Raji (cell line): ENCODE measurements around the gene ADTRP.

Experiments used
- POLR2A ChIP-seq: IDR thresholded peaks from 2 replicates; pipeline ENCODE4 v1.6.1; 2011; ENCODE audit warnings: low read depth, low read length, control low read depth; ENCODE audit not compliant: insufficient read depth

Gene ADTRP

DNA sequence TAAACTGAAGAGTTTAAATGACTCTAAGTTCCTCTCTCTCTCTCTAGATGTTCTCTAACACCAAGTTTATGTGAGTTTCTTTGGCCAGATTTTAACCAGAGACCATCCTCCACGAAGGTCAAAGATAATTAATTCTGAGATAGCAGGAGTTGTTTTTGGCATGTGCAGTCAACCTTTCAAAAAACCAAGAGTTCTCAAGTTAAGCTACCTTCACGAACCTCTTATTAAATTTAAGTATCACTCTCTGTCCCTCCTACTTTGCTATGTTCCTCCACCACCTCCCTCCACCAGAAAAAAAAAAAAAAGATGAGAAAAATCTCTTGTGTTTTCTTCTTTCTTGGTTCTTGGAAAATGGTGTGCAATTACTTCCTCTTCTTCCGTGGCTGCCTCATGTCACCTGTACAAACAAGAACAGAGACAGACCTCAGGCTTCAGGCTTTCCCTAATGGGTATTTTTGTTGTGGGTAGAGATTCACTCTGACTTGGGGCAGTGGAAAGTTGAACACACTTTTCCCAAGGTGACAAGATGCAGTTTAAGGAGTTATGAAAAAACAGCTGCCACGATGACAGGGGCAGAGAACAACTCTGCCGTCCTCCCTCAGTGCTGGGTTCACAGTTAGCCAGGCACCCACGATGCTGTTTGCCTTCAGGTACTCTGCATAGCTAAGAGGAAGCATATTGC, 64.3 kb downstream of the ADTRP start:
- no peak for TF ChIP-seq POLR2A

DNA sequence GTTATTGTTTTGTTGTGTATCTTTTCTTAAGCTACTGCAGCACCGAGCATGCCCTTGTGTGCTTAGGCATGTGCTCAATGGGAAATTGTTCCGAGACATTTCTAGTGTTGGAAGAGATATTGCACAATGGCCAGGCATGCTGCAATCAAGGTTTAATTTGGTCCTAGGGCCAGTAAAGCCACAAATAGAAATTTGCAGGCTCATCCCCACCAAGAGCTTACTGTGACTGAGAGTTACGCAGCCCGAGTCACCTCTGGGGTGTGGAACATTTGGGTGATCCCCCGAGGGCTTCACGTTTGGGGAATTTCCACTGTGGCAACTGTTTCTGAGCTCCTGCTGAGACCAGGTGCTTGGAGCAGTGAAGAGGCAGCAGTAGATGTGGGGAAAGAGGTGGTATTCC, 65.8 kb downstream of the ADTRP start:
- no peak for TF ChIP-seq POLR2A

DNA sequence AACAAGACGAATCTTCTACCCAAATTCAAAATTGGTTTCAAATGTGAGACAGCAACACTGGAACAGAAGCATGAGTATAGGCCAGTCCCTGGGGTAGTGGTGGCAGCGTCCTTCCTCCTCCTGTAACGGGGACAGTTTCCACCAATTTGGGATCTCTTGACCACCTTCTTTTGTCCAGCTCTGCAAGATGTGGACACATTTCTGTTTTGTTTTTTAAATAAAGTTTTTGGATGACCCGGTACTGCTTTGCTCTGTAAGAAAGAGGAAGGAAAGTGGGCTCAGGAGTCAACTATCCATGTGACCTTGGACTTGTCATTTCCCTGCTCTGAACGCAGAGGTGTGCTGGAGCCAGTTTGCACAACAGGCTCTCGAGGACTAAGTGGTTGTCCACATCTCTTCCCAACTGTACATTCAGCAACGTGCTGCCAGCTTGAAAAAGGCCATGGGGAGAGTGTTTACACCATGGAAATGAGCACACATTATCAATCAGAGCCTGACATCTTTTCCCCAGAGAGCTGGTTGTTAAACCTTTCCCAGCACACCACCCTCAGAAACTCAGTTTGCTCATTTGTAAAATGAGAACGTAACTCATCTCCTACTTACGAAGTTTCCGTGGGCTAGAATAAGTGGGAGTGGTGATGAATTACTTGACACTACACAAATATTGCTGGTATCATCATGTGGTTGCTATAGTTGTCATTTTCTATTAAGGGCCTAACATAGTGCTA, 66.5 kb downstream of the ADTRP start:
- no peak for TF ChIP-seq POLR2A

DNA sequence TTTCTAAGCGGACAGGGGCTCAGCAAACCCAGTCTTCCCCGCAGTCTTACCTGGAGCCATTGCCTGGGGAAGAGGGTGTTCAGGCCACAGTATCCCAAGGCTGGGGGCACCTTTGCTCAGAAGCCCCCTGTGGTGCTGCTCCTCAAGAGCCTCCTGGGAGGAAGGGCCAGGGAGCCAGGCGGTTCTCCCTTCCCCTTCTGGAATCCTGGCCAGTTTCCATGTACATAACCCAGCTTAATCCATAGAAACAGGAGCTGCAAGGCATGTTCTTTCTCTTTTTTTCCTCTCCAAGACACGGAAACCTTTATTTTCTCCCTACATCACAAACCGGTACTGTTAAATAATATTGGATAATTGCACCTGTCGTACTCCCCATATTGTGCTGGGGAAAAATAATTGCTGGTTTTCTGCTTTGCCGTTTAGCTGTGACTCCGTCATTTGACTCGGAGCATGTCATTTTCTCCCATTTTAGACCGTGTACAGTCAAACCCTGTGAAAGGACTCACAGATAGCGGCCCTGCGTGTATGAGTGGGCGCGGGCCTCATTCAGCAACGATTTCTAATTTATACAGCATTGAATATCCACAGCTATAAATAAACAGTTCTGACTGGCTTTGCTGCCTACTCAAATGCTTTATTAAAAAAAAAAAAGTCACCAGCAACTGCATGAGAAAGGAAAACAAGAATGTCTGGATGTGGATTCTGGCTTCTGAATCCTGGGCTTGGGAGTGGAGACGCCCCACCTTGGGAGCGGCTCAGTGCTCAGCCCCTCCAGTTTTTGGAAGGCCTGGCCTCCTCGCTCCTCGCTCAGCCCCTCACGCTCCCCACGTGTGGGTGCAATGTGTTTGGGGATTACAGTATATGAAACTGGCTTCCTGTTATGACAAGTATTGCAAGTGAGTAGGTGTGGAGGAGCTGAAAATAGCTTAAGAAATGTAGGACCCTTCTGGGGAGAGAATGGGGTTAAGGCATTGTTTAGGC, 67.3 kb downstream of the ADTRP start:
- TF ChIP-seq POLR2A, result no peak

DNA sequence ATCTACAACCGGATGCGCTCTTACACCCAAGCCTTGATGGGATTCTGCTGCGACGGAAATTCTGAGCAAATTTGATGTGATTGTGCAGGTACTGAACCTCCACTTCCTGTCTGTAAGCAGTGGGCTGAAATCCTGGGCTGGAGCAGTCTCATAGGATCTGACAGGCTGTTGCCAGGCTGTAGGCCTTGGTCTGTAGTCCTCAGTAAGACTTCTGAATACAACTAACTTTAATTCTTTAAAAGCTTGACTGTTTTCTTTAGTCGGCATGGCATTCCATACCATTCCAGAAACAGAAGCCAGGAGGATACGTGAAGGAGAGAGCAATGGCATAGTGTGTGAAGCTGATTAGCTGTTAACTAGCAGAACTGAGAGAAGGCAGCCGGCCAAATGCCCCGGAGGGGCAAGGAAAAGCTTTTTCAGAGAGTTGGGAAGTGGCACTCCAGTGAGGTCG, 68.3 kb downstream of the ADTRP start:
- no peak for TF ChIP-seq POLR2A

DNA sequence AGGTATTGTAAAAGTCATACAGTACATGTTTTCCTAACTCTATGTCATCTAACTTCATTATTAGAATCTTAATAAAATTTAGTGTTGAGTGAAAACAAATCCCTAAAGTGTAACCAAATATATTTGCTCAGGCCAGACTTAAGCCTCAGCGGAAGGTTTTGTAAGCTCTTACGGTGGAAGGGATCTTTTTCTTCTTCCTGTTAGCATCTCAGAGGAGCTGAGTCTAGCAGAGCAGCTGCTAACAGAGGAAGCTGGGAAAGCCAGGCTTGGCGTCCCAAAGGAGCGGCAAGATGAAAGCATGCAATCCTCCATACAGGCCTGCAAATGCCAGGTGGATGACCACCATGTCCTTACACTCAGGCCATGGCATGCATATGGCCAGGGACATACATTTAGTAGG, 72.4 kb downstream of the ADTRP start:
- TF ChIP-seq POLR2A, result no peak

DNA sequence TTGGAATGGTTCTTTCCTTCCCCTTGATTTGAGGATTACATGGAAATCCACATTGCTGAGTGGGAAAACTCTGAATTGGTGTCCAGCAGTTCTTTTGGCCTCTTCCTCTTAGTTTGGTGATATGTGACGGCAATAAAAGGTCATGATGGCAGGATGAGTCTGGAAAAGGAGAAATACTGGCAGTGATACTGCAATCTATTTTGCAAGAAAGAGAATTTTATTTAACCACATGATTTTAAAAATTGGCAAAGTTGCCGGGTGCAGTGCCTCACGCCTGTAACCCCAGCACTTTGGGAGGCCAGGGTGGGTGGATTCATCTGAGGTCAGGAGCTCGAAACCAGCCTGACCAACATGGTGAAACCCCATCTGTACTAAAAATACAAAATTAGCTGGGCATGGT, 73.1 kb downstream of the ADTRP start:
- TF ChIP-seq POLR2A, result no peak

DNA sequence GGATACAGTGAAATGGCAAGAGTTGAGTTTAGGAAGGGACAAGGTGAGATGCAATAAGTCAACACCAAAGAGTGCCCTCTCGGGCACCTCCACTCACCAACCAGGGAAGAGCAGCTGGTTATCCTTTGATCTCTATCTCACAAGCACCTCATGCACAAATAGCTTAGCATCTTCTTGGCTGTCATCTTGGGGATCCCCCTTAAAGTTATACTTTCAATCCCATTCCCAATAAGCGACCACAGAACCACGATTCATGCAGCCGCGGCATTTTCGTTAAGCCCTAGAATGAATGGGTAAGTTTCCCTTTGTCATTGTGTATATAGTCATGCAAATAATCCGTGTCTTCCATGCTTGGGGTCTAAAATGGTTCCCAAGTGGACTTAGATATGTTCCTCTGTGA, 73.5 kb downstream of the ADTRP start:
- no peak for TF ChIP-seq POLR2A

DNA sequence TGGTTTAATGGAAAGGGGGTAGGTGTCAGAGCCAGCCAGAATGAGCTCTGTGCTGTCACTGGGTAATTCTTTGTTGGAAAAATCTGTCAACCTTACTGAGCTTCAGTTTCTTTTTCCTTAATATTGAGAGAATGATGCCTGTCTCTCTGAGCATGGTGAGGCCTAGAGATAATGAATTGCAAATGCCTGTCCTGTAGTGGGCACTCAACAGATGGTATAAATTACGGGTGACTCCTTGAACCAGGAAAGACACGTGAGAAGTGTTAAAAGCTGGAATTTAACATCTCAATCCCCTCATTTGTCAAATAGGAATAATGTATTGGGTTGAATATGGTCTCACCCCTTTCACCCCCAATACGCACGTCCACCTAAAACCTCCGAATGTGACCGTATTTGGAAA, 74.9 kb downstream of the ADTRP start:
- TF ChIP-seq POLR2A, result no peak

DNA sequence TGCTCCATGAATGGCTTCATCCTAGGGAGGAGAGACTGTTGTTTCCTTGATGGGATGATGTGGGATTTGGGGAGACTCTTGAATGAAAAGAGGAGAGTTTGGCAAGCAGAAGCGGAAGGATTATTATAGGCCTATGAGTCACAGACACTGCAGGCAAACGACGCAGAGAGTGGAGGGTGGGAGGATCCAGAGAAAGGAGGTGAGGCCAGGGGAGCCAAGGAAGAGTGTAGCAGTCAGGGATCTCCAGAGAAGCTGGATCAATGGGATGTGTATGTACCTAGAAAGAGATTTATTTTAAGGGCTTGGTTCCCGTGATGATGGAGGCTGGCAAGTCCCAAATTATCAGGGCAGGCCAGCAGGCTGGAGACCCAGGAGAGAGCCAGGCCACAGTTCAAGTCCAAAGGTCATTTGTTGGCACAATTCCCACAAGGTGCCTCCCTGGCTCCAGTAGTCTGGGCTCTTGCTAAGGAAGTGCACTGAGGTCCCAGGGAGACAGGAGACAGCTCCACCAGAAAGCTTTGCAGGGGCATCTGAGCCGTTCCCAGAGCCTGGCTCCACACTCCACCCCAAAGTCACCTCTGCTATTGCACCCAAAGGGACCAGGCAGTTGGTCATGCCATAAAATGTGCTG, 76.0 kb downstream of the ADTRP start:
- no peak for TF ChIP-seq POLR2A

DNA sequence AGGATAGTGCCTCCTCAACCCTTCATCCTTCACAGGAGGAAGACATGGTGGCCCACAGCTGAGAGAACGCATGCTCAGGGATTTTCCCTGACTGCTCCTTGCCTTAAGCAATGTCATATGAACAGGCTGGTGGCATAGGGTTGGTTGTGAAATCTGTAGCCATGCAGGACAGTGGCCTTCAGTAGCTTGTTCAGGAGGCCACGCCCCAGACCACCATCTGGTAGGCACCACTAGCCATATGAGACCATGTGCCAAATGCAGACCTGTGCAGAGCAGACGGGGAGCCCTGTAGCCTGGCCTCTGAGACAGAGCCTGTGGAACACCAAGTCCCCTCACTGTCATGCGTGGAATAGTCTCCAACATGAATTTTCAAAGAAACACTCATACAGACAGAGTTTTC, 76.5 kb downstream of the ADTRP start:
- no peak for TF ChIP-seq POLR2A

DNA sequence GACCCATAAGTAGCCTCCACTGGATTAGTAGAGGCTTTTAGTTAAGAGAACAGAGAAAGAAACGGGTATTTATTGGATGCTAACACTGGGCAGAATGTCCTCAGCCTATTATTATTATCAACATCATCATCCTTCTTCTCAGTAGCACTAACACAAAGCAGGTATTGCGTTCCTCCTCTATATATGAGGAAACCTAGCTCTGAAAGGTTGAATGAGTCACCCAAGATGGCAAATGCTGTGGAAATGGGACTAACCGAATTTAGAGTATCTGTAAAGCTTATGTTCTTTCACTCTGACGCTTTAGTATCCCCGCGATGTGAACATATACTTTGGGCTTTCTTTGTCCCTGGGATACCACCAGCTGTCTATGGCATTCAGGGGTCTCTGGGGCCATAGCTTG, 77.0 kb downstream of the ADTRP start:
- TF ChIP-seq POLR2A, result no peak

DNA sequence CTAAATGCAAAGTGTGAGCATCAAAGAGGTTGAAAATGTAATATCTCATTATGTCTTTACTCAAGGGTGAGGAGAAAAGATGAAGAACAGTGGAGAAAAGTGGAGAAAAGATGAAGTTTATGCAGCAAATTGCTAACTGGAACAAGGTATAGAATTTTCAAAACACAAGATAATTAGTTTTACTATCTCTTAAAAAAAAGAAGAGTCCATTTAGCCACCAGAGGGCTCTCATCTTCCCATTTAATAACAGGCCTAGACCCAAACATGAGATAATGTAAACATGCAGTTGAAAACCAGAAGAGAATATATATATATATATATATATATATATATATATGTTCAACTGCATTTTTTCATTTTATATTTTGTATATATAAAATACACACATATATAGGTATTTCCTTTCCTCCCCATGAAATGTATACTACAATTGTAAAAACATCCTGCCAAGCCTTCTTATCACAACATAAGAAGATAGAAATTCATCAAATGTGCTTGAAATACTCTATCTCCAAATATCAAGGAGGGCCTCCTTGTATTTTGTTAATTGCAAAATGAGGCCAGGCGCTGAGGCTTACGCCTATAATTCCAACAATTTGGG, 78.4 kb downstream of the ADTRP start:
- TF ChIP-seq POLR2A, result no peak

DNA sequence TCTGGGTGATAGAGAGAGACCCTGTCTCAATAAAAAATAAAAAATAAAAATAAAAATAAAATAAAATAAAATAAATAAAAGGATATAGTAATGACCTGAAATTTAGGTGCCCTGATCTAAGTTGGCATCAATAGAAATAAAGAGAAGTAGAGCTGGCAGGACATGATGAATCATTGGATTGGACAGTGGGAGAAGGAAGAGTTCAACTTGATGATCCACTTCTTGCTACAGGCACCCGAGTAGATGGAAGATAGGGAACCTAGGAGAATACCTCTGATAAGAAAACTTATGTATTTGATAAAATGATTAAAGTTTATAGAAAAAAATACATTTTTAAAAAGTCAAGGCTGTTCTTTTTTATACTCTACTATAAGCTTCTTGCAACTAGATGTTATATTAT, 79.0 kb downstream of the ADTRP start:
- TF ChIP-seq POLR2A, result no peak
